Testis (tissue), 2 donors: ENCODE data around the gene RNF126.

Source experiments
- POLR2A ChIP-seq: fragments of 450-650 bp; IDR thresholded peaks from one replicate; pipeline ENCODE4 v1.6.1; 2017; ENCODE audit warnings: antibody characterized with exemption, mild to moderate bottlenecking, moderate library complexity
- TF ChIP-seq, protein P1 (sequence below), 3 experiments: fragments of 450-650 bp in 2 of 3; fragments of 200-600 bp in 1 of 3; sonication (generic) in 1 of 3; IDR thresholded peaks; one replicate each; pipeline ENCODE4 v1.5.1; 2016 to 2019; ENCODE audit warnings: antibody characterized with exemption in 3 of 3, mild to moderate bottlenecking in 2 of 3, moderate library complexity in 1 of 3

DNA sequence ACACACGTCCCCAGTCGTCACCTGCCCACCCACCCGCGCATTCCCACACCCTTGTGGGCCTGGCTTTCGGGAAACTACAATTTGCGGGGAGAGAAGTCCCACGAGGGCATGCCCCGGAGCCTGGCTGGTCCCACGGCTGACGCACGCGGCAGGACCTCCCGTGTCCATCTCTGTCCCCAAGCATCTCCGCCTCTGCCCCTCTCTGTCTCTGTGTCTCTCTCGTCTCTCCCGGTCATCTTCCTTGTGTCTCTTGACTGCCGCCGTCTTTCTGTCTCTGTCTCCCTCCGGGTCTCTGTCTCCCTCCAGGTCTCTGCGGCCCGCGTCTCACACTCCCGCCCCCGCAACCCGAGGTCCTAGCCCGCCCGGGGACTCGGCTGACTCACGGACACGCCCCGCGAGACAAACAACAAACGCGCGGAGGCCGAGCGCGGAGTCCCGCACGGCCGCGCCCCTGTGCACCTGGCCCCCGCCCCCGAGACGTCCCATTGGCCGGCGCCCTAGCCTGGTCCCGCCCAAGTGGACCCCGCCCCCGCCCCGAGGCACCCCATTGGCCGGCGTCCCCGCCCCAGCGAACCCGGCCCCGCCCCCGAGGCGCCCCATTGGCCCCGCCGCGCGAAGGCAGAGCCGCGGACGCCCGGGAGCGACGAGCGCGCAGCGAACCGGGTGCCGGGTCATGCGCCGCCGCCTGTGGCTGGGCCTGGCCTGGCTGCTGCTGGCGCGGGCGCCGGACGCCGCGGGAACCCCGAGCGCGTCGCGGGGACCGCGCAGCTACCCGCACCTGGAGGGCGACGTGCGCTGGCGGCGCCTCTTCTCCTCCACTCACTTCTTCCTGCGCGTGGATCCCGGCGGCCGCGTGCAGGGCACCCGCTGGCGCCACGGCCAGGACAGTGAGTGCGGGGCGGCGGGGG, 23.5 kb downstream of the RNF126 start, which contains the start of gene FGF22:
- TF ChIP-seq POLR2A: no peak
- TF ChIP-seq, protein P1, sequence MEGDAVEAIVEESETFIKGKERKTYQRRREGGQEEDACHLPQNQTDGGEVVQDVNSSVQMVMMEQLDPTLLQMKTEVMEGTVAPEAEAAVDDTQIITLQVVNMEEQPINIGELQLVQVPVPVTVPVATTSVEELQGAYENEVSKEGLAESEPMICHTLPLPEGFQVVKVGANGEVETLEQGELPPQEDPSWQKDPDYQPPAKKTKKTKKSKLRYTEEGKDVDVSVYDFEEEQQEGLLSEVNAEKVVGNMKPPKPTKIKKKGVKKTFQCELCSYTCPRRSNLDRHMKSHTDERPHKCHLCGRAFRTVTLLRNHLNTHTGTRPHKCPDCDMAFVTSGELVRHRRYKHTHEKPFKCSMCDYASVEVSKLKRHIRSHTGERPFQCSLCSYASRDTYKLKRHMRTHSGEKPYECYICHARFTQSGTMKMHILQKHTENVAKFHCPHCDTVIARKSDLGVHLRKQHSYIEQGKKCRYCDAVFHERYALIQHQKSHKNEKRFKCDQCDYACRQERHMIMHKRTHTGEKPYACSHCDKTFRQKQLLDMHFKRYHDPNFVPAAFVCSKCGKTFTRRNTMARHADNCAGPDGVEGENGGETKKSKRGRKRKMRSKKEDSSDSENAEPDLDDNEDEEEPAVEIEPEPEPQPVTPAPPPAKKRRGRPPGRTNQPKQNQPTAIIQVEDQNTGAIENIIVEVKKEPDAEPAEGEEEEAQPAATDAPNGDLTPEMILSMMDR (IDR thresholded peaks at IDR 0.05): no peak
